CD4-positive, CD25-positive, alpha-beta regulatory T cell (primary cell): ENCODE data around the gene CNTD1. TPM values are rescaled to one million over a fixed set of nuclear protein-coding genes. Genes with fewer than 3 reads are reported as not detected.
"Not testable (repeated sequence)": the region's sequence is repeated elsewhere in the genome, so short reads cannot be mapped to it uniquely, and the experiment has no call there.

Experiments used
- ATAC-seq, 2 donors: fragments of 150-1000 bp; cut with Tn5 transposase; one replicate each; pipeline ENCODE4 v1.10.0; 2021; ENCODE audit warnings: low read depth in 2 of 2, moderate number of reproducible peaks in 2 of 2, moderate library complexity in 1 of 2
- DNase-seq, 3 donors: peaks; one replicate each; pipeline versions ENCODE4 v3.0.0 to v3.0.0-alpha.2; 2012 to 2022; ENCODE audit warnings: mixed read lengths in 1 of 3
- H3K27ac ChIP-seq: one replicate; pipeline ENCODE4 v1.7.0; 2013; ENCODE audit warnings: mild to moderate bottlenecking, low read length; ENCODE audit not compliant: insufficient read depth, poor library complexity, severe bottlenecking
- H3K27me3 ChIP-seq: one replicate; pipeline ENCODE4 v1.7.0; 2013; ENCODE audit warnings: low read length; ENCODE audit not compliant: control insufficient read depth, insufficient read depth
- H3K36me3 ChIP-seq: one replicate; pipeline ENCODE4 v1.7.0; 2013; ENCODE audit warnings: mild to moderate bottlenecking, low read length, moderate library complexity; ENCODE audit not compliant: control insufficient read depth, insufficient read depth
- H3K4me1 ChIP-seq: 2 replicates; pipeline ENCODE4 v1.7.0; 2013; ENCODE audit warnings: mild to moderate bottlenecking, low read length; ENCODE audit not compliant: insufficient read depth, control insufficient read depth, poor library complexity, severe bottlenecking
- H3K4me3 ChIP-seq: one replicate; pipeline ENCODE4 v1.7.0; 2013; ENCODE audit warnings: low read depth, mild to moderate bottlenecking, low read length, moderate library complexity
- H3K9me3 ChIP-seq, 2 experiments: 1 replicate in 1 of 2; 2 replicates in 1 of 2; pipeline ENCODE4 v1.7.0; 2013; ENCODE audit warnings: low read length in 2 of 2, mild to moderate bottlenecking in 1 of 2, moderate library complexity in 1 of 2; ENCODE audit not compliant: control insufficient read depth in 2 of 2
- H3K27ac Mint-ChIP-seq, 3 donors: one replicate each; pipeline ENCODE4 v1.8.0; 2020 to 2022; ENCODE audit warnings: mild to moderate bottlenecking in 3 of 3, mixed read lengths in 3 of 3, moderate library complexity in 2 of 3
- H3K27me3 Mint-ChIP-seq: one replicate; pipeline ENCODE4 v1.8.0; 2022; ENCODE audit warnings: mild to moderate bottlenecking, mixed read lengths
- H3K36me3 Mint-ChIP-seq: one replicate; pipeline ENCODE4 v1.8.0; 2020; ENCODE audit warnings: mixed read lengths
- H3K4me1 Mint-ChIP-seq, 4 donors: one replicate each; pipeline ENCODE4 v1.8.0; 2020 to 2022; ENCODE audit warnings: mixed read lengths in 4 of 4, mild to moderate bottlenecking in 1 of 4
- H3K4me3 Mint-ChIP-seq, 4 donors: one replicate each; pipeline ENCODE4 v1.8.0; 2020 to 2022; ENCODE audit warnings: mild to moderate bottlenecking in 4 of 4, mixed read lengths in 4 of 4, moderate library complexity in 3 of 4
- H3K9me3 Mint-ChIP-seq, 7 donors: one replicate each; pipeline ENCODE4 v1.8.0; 2020 to 2022; ENCODE audit warnings: mixed read lengths in 7 of 7, mild to moderate bottlenecking in 3 of 7, moderate library complexity in 2 of 7
- polyA plus RNA-seq, 4 donors: library from polyadenylated mRNA; unstranded; fragments of 300-500 nt; fragmentation: Illumina TruSeq; gene quantifications; one replicate each; pipeline ENCODE4 v1.2.3, GENCODE V29; 2021
- total RNA-seq: library from RNA; stranded (reverse); gene quantifications from one replicate; pipeline ENCODE4 v1.2.3, GENCODE V29; 2022

CNTD1 gene
- total and polyA plus RNA-seq, 5 donors from 2014 or later: 0.15 to 0.42 (median 0.28) TPM; not detected in 1

GRCh38 chr17:42760652-42761581, 37.7 kb upstream of the CNTD1 start, which contains the start of gene RAMP2:
Gene RAMP2 (plus strand): TSS chr17:42761227. CDS start chr17:42761262, 35 bp downstream.
- Mint-ChIP-seq H3K27me3 (peaks cover 63% of the 10 kb centered on the region), H3K4me1 (peaks cover 0 to 16% (median 11%) of the 10 kb centered on the region in 4 donors), H3K4me3 (peak within 1 kb of the TSS; percentile 15 to 83 (median 60)), H3K36me3 (no peaks in the 10 kb centered on the region), H3K27ac (no peak within 1 kb of the TSS), H3K9me3 (peaks cover 0 to 3% (median 0%) of the 10 kb centered on the region in 7 donors)
- Histone ChIP-seq H3K36me3 (no peaks in the 10 kb centered on the region), H3K9me3 (no peaks in the 10 kb centered on the region), H3K4me1 (peaks cover 14% of the 10 kb centered on the region), H3K4me3 (no peak within 1 kb of the TSS), H3K27ac (no peak within 1 kb of the TSS), H3K27me3 (peaks cover 24% of the 10 kb centered on the region)
- DNase-seq: no peak
- peak in 1 of 2 donors; percentile 33 for ATAC-seq

- no peak overlapping the region for H3K27ac Mint-ChIP-seq
- Histone ChIP-seq H3K27me3 (peaks cover 26% of the 10 kb centered on the region), H3K27ac (no peak overlapping the region), H3K4me3 (no peak overlapping the region), H3K4me1 (peaks cover 14% of the 10 kb centered on the region), H3K9me3 (no peaks in the 10 kb centered on the region), H3K36me3 (no peaks in the 10 kb centered on the region)
- peaks cover 0 to 16% (median 11%) of the 10 kb centered on the region in 4 donors for H3K4me1 Mint-ChIP-seq
- H3K9me3 Mint-ChIP-seq: peaks cover 0 to 3% (median 0%) of the 10 kb centered on the region in 7 donors
- peaks cover 58% of the 10 kb centered on the region for H3K27me3 Mint-ChIP-seq
- H3K36me3 Mint-ChIP-seq: no peaks in the 10 kb centered on the region
- H3K4me3 Mint-ChIP-seq: peak overlapping the region in 2 of 4 donors; percentile 15 to 52
- ATAC-seq (no peak), DNase-seq (no peak)
Observed at GRCh38 chr17:42761638-42762037, 37.0 kb upstream of the CNTD1 start.

- Histone ChIP-seq H3K4me3 (no peak overlapping the region), H3K36me3 (no peaks in the 10 kb centered on the region), H3K27ac (no peak overlapping the region), H3K27me3 (peaks cover 12% of the 10 kb centered on the region), H3K9me3 (no peaks in the 10 kb centered on the region), H3K4me1 (peaks cover 7% of the 10 kb centered on the region)
- Mint-ChIP-seq H3K9me3 (peaks cover 0 to 2% (median 0%) of the 10 kb centered on the region in 7 donors), H3K27me3 (peaks cover 42% of the 10 kb centered on the region), H3K36me3 (no peaks in the 10 kb centered on the region), H3K4me3 (no peak overlapping the region), H3K4me1 (peaks cover 0 to 12% (median 8%) of the 10 kb centered on the region in 4 donors), H3K27ac (no peak overlapping the region)
- no peak for DNase-seq
- ATAC-seq: no peak
Observed at GRCh38 chr17:42766124-42766523, 32.5 kb upstream of the CNTD1 start.

- Mint-ChIP-seq H3K4me1 (peaks cover 0 to 10% (median 7%) of the 10 kb centered on the region in 4 donors), H3K4me3 (peak overlapping the region in 1 of 4 donors; percentile 69), H3K9me3 (no peaks in the 10 kb centered on the region), H3K27ac (no peak overlapping the region), H3K36me3 (no peaks in the 10 kb centered on the region), H3K27me3 (peaks cover 31% of the 10 kb centered on the region)
- H3K4me1 ChIP-seq: no peaks in the 10 kb centered on the region
- ATAC-seq: no peak
- no peak for DNase-seq
- no peaks in the 10 kb centered on the region for H3K9me3 ChIP-seq
- no peaks in the 10 kb centered on the region for H3K36me3 ChIP-seq
- H3K27ac ChIP-seq: no peak overlapping the region
- no peak overlapping the region for H3K4me3 ChIP-seq
- H3K27me3 ChIP-seq: peaks cover 2% of the 10 kb centered on the region
Observed at GRCh38 chr17:42767512-42767911, 31.1 kb upstream of the CNTD1 start.

GRCh38 chr17:42768006-42768405, 30.7 kb upstream of the CNTD1 start:
- H3K4me1 Mint-ChIP-seq: peaks cover under 1 to 15% (median 8%) of the 10 kb centered on the region in 4 donors
- H3K27me3 ChIP-seq, H3K27ac Mint-ChIP-seq, H3K36me3 Mint-ChIP-seq, ATAC-seq, H3K36me3 ChIP-seq, H3K4me3 Mint-ChIP-seq, H3K27ac ChIP-seq, H3K9me3 Mint-ChIP-seq, H3K4me3 ChIP-seq, DNase-seq, H3K4me1 ChIP-seq, H3K9me3 ChIP-seq: not testable (repeated sequence)
- peaks cover 26% of the 10 kb centered on the region for H3K27me3 Mint-ChIP-seq

- Mint-ChIP-seq H3K4me1 (peaks cover 4 to 31% (median 15%) of the 10 kb centered on the region in 4 donors), H3K27me3 (peaks cover 18% of the 10 kb centered on the region)
- not testable (repeated sequence) for H3K36me3 ChIP-seq, H3K9me3 ChIP-seq, ATAC-seq, H3K4me3 ChIP-seq, H3K4me3 Mint-ChIP-seq, H3K9me3 Mint-ChIP-seq, DNase-seq, H3K27ac Mint-ChIP-seq, H3K36me3 Mint-ChIP-seq, H3K27me3 ChIP-seq, H3K27ac ChIP-seq
- H3K4me1 ChIP-seq: peaks cover 19% of the 10 kb centered on the region
Observed at GRCh38 chr17:42769964-42770363, 28.7 kb upstream of the CNTD1 start.

- ATAC-seq: peak in 1 of 2 donors; percentile 16
- peak overlapping the region; percentile 86 for H3K27ac ChIP-seq
Observed at GRCh38 chr17:42772945-42773289, 25.7 kb upstream of the CNTD1 start.

More at GRCh38 chr17:42772945-42773289, 25.7 kb upstream of the CNTD1 start:
- DNase-seq: no peak
- no peaks in the 10 kb centered on the region for H3K9me3 Mint-ChIP-seq
- peaks cover 4 to 31% (median 18%) of the 10 kb centered on the region in 4 donors for H3K4me1 Mint-ChIP-seq
- peaks cover 12% of the 10 kb centered on the region for H3K27me3 Mint-ChIP-seq
- peak overlapping the region; percentile 97 to 99 (median 99) for H3K27ac Mint-ChIP-seq
- Histone ChIP-seq H3K36me3 (peaks cover 28% of the 10 kb centered on the region), H3K9me3 (no peaks in the 10 kb centered on the region), H3K4me1 (peaks cover 19% of the 10 kb centered on the region), H3K27me3 (no peaks in the 10 kb centered on the region), H3K4me3 (peak overlapping the region; percentile 93)
- H3K4me3 Mint-ChIP-seq: peak overlapping the region; percentile 95 to 99 (median 98)
- H3K36me3 Mint-ChIP-seq: peaks cover 19% of the 10 kb centered on the region
